MM.1S (cell line): ENCODE results near the gene ATE1.

Experiments
- EZH2 ChIP-seq: fragments of 300-600 bp; sonication (generic); optimal IDR thresholded peaks from 2 replicates; pipeline ENCODE3; 2017; ENCODE audit warnings: low read depth, mild to moderate bottlenecking, antibody characterized with exemption, low read length, mixed read lengths
- TF ChIP-seq, protein P1 (sequence below): fragments of 300-600 bp; sonication (generic); IDR thresholded peaks from 2 replicates; pipeline ENCODE4 v1.5.1; 2016; ENCODE audit warnings: antibody characterized with exemption, low read length, mixed read lengths

DNA sequence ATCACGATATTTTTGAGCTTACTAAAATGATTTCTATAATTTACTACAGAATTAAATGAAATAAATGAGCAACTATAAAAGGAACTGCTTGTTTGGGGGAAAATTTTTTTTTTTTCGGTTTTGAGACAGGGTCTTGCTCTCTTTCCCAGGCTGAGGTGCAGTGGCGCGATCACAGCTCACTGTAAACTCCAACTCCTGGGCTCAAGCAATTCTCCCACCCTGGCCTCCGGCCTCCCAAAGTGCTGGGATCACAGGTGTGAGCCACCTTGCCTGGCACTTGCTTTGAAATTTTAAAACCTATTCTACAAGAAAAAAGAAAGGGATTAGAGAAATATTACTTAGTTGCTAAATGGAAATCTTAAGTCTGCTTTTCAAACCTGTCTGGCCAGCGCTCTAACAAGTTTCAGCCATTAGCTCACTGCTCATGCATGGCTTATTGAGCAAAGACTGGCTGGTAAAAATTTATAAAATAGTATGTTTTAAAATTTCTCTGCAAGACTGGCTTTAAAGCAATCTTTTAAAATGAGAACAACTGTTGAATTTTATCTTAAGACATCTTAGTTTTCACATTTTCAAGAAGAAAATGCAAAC is 144.0 kb downstream of the ATE1 start:
- TF ChIP-seq, protein P1, sequence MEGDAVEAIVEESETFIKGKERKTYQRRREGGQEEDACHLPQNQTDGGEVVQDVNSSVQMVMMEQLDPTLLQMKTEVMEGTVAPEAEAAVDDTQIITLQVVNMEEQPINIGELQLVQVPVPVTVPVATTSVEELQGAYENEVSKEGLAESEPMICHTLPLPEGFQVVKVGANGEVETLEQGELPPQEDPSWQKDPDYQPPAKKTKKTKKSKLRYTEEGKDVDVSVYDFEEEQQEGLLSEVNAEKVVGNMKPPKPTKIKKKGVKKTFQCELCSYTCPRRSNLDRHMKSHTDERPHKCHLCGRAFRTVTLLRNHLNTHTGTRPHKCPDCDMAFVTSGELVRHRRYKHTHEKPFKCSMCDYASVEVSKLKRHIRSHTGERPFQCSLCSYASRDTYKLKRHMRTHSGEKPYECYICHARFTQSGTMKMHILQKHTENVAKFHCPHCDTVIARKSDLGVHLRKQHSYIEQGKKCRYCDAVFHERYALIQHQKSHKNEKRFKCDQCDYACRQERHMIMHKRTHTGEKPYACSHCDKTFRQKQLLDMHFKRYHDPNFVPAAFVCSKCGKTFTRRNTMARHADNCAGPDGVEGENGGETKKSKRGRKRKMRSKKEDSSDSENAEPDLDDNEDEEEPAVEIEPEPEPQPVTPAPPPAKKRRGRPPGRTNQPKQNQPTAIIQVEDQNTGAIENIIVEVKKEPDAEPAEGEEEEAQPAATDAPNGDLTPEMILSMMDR, result no peak
- TF ChIP-seq EZH2, result no peak
